GM21423 (cell line): Measurements from ENCODE around the gene MYCN.

Experiments used
- ATAC-seq: cut with Tn5 transposase; IDR thresholded peaks from one replicate; pipeline ENCODE4 v1.9.1; 2021; ENCODE audit warnings: mild to moderate bottlenecking, moderate library complexity; ENCODE audit not compliant: unreplicated experiment

Gene MYCN

DNA sequence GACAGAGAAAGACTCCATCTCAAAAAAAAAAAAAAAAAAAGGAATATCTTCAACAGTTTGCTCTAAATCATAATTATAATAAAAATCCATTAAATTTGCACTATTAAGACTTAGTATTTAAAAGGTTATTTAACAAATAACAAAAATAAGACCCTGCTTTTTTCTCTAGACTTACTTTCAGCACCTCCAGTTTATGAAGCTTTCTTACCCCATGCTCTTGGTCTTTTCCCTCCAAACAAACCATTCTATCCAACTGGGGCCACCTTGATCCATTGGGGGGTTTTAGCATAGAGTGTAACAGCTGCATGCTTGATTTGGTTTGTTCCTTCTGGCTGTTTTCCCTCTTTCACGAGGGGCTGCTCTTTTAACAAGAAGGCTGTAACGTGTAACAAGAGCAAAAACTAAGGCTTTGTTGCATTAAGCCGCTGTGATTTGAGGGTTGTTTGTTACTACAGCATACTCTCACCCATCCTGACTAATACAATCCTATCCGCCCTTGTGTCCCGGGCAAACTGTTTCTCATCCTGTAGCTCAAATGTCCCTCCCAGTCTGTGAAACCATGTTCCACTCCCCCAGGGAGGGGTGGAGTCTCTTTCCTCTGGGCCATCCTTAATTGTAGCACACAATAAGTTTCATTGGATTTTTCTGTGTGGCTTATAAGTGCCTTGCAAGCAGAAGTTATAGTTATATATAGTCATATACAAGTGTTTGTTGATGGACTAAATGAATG is 9.6 kb upstream of the MYCN start:
- ATAC-seq = no peak

DNA sequence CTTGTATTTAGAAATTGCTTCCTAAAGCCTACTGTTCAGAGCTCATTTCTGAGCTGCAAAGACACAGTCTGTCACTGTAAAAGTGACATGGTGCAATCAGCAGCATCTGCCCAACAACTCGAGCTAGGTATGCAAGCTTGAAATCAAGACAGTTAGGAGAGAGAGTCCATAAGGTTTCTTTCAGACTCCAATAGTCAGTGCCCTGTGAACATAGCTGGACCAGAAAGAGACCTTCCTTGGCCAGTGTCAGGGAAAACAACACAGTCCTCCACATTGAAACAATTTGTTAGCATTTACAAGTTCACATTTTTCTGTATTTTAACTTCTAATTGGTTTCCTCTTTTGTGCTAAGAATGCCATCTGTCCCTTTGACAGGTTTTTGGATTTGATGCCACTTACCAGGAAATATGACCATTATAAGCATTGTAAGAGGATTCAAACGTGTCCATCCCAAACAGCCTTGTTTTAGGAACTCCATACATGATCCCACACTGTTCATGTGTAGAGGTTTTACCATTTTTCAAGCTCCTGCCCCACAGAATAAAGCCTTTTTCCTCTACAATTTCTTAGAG is 8.9 kb upstream of the MYCN start:
- no peak for ATAC-seq

GRCh38 chr2:15931950-15932349 is 8.4 kb upstream of the MYCN start:
- no peak for ATAC-seq

DNA sequence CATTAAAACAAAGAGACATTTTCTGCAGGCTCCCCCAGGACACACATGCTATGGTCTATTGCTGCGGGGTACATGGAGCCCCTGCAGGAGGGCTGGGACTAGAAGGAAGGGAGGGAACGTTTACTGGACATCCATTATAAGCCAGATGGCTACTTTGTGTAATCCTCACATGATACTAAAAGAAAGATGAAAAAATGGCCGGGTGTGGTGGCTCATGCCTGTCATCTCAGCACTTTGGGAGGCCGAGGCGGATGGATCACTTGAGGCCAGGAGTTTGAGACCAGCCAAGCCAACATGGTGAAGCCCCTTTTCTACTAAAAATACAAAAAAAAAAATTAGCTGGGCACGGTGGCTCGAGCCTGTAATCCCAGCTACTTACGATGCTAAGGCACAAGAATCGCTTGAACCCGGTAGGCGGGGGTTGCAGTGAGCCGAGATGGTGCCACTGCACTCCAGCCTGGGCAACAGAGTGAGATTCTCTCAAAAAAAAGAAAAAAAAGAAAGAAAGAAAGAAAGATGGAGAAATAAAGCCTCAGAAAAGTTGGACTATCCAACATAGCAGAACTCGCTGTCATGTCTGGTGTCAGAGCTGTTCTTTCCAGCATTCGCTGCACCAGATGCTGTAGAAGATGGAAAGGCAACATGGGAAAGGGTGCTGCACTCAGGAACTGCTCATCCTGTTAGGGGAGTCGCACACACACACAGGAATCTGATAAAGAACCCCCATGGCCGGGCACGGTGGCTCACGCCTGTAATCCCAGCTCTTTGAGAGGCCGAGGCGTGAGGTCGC is 7.8 kb upstream of the MYCN start:
- no peak for ATAC-seq

GRCh38 chr2:15933184-15933845 is 7.0 kb upstream of the MYCN start:
- ATAC-seq = no peak

DNA sequence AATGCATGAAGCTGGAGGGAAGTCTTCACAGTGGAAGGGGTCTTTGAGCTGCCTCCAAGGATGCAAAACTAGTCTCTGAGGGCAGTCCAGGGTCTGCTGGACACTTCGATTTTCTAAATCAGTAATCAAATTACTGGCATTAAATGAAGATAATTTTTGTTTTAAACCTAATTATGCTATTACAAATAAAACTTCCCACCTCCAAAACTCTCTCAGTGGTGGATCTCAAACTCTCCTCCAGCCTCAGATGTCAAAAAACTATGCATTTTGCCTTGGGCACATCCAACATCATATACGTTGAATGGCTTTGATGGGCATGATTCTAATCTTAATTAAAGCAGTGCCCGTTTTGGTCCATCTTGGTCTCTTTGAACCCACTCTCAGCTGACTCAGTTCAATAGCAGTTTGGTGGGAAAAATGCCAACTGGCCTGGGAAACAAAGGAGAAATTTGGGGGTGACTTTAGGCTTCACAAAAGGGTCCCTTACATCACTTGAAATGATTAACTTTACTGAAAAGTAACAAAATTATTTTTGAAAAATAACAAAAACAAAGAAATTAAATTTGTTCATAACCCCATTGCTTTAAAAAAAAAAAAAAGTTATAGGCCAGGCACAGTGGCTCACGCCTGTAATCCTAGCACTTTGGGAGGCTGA is 5.9 kb upstream of the MYCN start:
- no peak for ATAC-seq

DNA sequence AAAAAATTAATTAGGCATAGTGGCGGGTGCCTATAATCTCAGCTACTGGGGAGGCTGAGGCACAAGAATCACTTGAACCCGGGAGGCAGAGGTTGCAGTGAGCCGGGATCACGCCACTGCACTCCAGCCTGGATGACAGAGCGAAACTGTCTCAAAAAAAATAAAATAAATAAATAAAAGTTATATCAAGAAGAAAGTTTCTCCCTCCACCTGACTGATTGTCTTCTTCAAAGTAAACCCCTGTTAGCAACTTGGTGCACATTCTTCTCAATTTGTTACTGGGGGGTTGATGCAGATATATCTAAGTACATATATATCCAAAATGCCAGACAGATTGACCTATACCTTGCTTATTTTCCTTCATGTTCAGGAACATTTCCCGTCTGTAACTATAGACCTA is 5.2 kb upstream of the MYCN start:
- ATAC-seq = no peak

- ATAC-seq = no peak
Measured at GRCh38 chr2:15935675-15936074, 4.7 kb upstream of the MYCN start.

DNA sequence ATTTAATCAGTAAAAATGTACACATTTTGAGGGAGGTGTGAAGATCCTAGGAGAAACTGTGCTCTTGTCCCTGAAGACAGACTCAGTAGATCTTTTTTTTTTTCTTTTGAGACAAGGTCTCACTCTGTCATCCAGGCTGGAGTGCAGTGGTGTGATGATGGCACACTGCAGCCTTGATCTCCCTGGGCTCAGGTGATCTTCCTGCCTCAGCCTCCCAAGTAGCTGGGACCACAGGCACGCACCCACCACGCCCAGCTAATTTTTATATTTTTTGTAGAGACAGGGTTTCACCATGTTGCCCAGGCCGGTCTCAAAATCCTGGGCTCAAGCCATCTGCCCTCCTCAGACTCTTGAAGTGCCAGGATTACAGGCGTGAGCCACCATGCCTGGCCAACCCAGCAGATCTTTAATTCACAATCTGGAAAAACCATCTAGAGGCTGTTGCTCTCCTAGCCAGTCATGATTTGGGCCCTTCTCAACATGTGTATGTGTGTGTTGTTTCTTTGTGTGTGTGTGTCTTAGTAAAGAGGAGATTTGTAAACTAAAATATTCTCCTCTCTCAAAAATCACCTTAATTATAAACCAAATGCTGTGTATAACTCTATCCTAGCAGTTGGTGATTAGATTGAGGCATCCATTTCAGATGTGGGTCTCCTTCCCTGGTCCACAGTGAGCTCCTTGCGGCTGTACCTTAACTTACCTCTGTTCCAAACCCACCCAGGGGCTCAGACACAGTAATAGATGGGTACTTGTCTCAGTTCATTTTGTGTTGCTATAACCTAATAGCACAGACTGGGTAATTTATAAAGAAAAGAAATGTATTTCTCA is 3.9 kb upstream of the MYCN start:
- no peak for ATAC-seq

- ATAC-seq = no peak
Measured at GRCh38 chr2:15937105-15937881, 3.1 kb upstream of the MYCN start.

DNA sequence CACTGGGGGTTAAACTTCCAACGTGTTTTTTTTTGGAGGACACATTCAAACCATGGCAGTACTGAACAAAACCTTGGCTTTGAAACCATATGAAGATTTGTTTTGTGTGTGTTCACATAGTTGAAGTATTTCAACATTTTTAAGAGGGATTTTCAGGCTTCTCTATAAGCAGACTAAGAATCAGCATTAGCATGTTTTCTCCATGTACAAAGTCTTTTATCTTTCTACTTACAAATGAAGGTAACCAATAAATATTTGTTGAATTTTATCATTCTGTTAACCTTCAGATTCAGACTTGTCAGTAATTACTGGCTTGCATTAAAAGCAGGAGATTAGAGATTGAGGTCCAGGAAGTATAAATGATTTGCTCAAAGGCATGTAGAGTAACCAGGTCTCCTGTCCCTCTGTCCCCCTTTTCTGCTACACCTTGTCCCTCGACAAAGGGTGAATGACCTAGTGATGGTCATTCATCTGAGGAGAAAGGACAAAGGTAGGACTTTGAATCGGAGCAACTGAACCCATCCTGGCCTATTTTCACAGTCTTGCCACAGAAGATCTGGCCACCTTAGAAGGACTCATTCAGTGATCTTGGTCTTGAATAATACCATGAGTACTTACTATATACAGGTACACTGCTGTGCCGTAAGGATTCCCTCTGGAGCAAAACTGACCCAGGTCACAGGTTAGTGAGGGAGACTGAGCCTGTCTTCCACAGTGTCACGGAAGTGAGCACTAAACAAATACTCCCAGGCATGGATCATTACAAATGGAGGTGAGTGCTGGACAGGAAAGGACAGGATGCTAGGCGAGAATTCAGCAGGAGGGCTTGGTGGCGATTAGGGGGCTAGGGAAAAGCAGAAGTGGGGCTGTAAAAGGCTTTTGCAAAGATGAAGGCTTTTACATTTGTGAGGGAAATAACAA is 2.2 kb upstream of the MYCN start:
- ATAC-seq = no peak

DNA sequence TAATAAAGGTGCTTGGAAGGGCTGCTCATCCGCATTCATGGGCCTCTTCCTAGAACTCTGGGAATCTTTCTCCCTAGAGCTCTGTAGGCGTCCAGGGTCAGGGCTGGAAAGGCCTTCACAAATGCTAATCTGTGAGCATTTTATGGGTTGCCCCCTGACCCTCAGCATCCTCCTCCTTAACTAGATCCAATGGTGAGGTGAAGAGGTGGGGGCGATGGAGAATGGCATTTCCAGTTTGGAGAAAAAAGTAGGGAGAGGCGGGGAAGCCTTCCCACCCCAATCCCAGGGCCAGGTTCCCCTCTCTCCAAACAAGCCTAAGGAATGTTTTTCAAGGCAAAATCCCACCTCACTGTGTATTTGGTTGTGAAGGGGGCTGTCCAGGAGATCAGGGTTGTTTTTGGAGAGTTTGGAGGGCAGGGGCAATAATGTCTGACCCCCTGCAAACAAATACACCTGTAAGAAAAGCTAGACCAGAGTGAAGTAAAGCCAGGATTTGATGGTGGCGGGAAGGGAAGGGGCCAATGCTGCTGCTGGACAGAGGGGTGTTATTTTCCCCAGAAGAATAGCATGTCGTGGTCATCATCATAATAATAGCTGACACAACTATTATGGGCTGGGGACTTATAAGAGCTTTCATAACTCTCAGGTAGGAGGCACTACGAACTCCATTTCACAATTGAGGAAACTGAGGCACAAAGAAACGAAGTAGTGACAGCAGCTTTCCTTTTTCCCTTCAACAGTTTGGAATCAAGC is 1.4 kb upstream of the MYCN start:
- no peak for ATAC-seq

- peak; percentile 58 for ATAC-seq
Measured at GRCh38 chr2:15939556-15939853, 845 bp upstream of the MYCN start.

GRCh38 chr2:15940661-15941480 is 521 bp downstream of the MYCN start:
- ATAC-seq = no peak

GRCh38 chr2:15941481-15941850 is 1.1 kb downstream of the MYCN start:
- no peak for ATAC-seq

GRCh38 chr2:15941871-15942710 is 1.7 kb downstream of the MYCN start:
- ATAC-seq = no peak
